AG09319 (cell line): ENCODE data around the gene SRGAP3.

Experiments used
- DNase-seq: peaks from one replicate; pipeline ENCODE4 v3.0.0-alpha.2; 2010; ENCODE audit warnings: low read depth; ENCODE audit errors: extremely low read depth
- CTCF ChIP-seq: IDR thresholded peaks from 2 replicates; pipeline ENCODE4 v1.5.1; 2011; ENCODE audit warnings: low read depth, mild to moderate bottlenecking, inconsistent platforms, low read length, moderate library complexity

SRGAP3 gene

GRCh38 chr3:8990266-8991215, 258.9 kb downstream of the SRGAP3 start:
- peak; percentile 16; the same call in 1 of the 2 replicates for TF ChIP-seq CTCF
- peak; percentile 39 for DNase-seq

- no peak for DNase-seq
- no peak for TF ChIP-seq CTCF
Measured at GRCh38 chr3:8988791-8989558, 260.5 kb downstream of the SRGAP3 start.

GRCh38 chr3:8988384-8988655, 261.1 kb downstream of the SRGAP3 start:
- DNase-seq, result no peak
- no peak for TF ChIP-seq CTCF

- no peak for DNase-seq
- TF ChIP-seq CTCF, result peak; percentile 82
Measured at GRCh38 chr3:8987645-8988383, 261.6 kb downstream of the SRGAP3 start.

GRCh38 chr3:8987226-8987625, 262.2 kb downstream of the SRGAP3 start:
- no peak for DNase-seq
- no peak for TF ChIP-seq CTCF

- no peak for TF ChIP-seq CTCF
Measured at GRCh38 chr3:8986741-8987140, 262.7 kb downstream of the SRGAP3 start.

More at GRCh38 chr3:8986741-8987140, 262.7 kb downstream of the SRGAP3 start:
- DNase-seq, result no peak
